GM21367 (cell line): ENCODE data around the gene MYL12A.
A peak's percentile ranks its signal among the peaks of the same experiment; 100 is the strongest.
"Not testable (repeated sequence)": the region's sequence is repeated elsewhere in the genome, so short reads cannot be mapped to it uniquely, and the experiment has no call there.

Experiments
- ATAC-seq: cut with Tn5 transposase; IDR thresholded peaks from one replicate; pipeline ENCODE4 v1.9.1; 2021; ENCODE audit not compliant: unreplicated experiment

The MYL12A gene

DNA sequence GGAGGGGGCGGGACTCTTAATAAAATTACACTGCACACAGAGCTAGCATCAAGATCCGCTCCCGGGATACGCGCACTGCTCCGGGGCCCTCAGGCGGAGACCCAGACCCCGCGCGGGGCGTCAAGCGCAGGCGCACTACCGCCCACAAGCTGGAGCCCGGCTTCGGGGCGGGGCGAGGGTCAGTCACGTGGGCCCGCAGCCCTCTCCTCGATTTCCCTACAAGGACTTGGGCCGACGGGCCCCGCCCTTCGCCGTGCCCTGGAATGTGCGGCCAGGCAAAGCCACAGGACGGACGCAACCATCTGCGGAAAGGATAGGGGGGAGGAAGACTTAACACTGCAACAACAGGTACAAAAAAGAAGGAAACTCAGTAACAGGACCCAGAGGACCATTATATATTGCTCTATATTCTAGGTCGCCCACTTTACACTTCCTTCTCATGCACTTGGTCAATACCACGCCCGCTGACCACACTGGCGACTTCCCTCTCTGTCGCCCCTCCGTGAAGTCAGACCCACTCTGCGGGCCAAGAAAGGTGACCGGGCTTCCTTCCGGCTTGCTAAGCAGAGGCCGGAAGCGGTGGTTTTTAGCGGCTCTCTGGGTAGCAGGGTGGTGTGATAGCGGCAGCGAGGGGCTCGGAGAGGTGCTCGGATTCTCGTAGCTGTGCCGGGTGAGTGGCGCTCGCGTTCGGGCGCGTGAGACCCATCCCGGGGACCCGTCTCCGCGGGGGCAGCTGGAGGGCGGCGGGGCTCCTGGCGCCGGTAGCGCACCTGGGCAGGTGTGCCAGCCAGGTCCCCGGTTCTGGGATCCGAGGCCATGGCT lies at the start of gene MYL12A:
MYL12A (plus strand) TSS at position 562 of the 822 bp plus-strand sequence. CDS start 5,447 bp downstream, outside the sequence.
- ATAC-seq: peak; percentile 75

GRCh38 chr18:3198260-3198860 lies 49.2 kb upstream of the MYL12A start:
- ATAC-seq: not testable (repeated sequence)

DNA sequence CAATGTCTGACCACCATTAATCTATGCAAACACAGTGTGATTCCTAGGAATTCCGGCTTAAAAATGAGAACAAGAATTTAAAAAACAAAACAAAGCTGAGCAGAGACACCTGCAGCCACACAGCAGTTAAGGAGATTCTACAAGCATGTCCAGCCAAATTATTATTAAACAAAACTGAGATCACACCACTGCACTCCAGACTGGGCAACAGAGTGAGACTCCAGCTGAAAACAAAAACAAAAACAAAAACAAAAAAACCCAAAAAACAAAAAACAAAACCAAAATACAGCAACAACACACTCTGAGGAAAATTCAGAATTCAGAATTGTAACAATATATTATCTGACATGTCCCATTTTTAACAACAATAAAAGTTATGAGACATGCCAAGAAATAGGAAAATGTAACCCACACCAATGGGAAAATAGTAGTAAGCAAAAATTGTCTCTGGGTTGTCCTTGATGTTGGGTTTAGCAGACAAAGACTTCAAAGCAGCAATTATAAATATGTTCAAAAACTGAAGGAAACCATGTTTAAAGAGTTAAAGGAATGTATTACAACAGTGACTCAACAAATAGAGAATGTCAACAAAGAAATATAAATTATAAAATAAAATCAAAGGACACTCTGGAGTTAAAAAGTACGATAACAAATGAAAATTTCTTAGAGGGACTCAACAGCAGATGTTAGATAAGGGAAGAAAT lies 47.5 kb upstream of the MYL12A start:
- no peak for ATAC-seq

- no peak for ATAC-seq
Measured at GRCh38 chr18:3205239-3205638, 42.4 kb upstream of the MYL12A start.

GRCh38 chr18:3207565-3207964 lies 40.0 kb upstream of the MYL12A start:
- no peak for ATAC-seq

GRCh38 chr18:3209859-3210569 lies 37.6 kb upstream of the MYL12A start:
- no peak for ATAC-seq

GRCh38 chr18:3211236-3211992 lies 36.2 kb upstream of the MYL12A start:
- no peak for ATAC-seq

DNA sequence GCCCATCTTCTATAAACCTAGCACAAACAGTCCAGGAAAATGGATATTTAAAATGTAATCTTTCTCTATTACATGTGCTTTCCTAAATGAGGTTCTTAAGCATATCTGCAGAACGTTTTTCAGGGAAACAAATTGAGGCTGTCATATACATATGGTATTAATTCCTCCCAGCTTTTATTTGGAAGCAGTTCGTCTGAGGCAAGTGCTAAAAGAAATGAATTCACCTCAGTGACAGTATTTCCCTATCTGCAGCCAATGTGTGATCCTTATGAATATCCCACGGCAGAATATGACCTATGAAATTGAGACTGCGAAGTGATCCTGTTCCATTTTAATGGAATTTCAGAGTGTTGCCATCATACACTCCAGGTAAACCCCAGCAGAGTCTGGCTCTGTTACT lies 34.9 kb upstream of the MYL12A start:
- no peak for ATAC-seq

DNA sequence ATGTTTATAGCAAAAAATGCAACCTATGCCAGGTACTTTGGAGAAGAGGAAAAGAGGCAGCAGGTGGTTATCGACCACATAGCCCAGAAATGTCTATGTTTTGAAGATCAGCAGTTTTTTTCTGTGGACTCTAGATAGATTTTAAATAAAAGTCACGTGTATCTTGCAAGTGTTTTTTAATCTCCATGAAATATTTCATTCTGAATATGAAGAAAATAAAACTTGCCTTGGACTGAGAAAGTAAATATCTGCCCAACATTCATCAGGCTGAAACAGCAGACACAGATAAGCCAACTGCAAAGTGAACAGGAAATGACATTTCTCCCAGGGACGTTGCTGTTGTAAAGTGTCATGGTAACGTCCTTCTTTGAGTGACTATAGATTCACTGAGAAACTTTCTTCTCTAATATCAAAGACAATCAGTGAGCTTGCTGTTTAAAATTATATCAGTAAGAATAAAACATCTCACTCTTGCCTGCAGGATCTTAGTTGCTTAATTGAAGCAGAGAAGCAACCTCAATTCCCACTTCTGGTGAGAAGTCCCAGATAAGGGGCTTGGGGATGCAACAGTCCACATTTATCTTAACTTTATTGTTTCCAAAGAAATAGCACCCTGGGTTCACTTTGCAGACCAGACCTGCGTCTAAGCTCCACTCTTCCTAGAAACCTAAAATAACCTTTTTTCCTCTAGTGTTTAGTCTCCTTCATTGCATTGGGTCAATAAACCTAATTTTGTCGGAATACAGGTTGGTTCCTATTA lies 34.1 kb upstream of the MYL12A start:
- ATAC-seq: no peak

- ATAC-seq: no peak
Measured at GRCh38 chr18:3214855-3215637, 32.6 kb upstream of the MYL12A start.

- no peak for ATAC-seq
Measured at GRCh38 chr18:3216987-3217386, 30.6 kb upstream of the MYL12A start.

DNA sequence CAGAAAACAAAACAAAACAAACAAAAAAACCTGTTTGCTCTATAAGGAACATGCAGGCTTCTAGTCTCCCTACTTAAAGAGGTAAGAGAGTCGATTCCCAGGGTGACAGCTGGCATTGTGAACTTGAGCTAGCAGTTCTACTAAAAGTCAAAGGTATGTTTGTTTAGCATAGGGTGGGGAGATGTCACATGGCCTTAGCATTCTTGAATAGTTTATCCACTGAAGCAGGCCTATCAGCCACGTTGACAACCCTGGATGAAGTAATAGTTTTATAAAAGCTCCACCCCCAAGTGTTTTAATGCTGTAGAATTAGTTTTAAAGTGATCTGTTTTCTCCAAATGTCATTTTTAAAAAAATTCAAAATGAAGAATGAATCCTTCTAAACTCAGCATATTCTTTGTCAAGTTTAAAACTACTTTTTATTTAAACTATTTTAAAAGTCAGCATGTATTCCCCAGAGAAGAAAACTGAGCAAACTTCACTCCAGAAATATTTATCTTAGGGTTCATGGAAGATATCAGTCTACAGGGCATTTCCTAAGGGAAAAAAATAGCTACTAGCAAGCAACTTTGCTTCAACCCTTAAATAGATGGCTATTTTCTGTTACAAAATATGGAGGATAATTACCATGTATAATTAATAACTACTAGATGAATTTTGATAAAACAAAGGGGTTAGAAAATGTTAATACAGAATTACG lies 29.5 kb upstream of the MYL12A start:
- ATAC-seq: no peak

DNA sequence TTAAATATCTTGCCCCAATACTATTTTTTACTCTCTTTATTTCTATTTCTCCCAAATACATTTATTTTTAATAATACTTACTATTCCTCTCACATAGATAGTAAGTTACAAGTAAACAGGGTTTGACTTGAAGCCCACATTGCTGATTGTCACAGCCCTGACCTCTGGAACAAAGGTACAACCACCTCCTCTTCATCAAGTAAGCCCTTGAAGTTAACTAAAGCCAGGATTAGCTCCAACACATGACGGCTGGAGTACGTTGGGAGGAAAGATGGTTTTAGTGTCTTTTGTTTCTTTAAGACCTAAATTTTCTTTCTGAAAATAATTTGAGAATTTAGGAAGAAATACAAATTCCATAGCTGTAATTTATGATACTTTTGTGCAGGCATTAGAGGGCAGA lies 28.8 kb upstream of the MYL12A start:
- ATAC-seq: no peak

DNA sequence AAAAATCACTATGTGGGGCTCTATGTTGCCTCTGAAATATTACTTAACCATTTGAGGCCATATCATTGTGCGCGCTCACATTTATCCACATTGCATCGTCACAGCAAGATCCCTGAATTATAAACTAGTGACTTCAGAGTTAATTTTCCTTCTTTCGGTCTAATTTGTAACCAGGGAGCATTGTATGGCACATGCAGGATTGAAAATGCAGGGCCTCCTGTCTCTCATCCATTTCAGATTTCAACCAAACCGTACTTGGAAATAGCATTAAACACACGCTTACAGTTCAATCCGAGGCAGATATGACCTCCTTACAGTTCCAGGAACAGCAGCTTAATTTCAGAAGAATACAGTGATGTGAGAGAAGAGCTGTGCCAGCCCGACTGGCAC lies 28.4 kb upstream of the MYL12A start:
- no peak for ATAC-seq

DNA sequence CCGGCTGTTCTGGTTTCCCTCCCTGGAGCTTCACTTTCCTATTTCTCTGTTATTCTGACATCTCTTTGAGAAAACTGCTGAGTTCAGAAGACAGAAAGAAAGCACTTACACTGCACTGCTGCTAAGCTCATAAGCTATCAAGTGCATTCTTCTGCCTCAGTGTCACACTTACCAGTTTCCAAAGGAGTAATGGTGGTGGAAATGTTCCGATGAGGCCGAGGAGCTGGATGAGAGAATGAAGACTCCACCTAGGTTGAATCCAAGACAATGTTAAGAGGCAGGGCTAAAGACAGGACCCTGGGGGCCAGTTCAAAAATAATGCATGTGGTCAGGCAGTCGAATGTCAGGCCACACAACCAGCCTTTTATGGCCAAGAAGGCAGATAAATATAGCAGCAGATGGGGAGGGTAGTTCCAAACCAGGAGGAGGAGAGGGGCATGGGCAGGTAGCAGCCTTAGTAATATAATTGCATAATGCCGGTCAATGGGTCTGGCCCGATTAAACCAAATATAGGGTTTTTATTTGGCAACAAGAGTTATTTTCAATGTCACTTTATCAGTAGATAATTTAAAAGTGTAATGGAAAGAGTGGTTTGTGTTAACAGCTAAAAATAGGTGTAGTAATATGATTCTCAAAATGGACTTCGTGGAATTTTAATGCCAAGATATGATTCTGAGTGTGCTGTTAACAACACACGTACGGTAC lies 27.8 kb upstream of the MYL12A start, which contains the start of gene MYOM1:
MYOM1 (minus strand) TSS at position 338 of the 705 bp plus-strand sequence. CDS start 4,745 bp downstream, outside the sequence.
- ATAC-seq: no peak

DNA sequence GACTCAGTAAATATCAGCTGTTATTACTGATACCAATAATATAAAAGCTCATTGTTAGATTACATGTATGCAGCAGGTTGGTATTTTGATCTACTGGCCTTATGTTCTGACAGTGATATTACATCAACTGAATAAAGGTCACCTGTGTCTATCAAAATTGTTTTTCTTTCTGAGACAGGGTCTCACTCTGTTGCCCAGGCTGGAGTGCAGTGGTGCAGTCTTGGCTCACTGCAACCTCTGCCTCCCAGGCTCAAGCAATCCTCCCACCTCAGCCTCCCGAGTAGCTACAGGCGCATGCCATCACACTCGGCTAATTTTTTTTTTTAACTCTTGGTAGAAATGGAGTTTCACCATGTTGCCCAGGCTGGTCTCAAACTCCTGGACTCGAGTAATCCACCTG lies 26.7 kb upstream of the MYL12A start:
- not testable (repeated sequence) for ATAC-seq

DNA sequence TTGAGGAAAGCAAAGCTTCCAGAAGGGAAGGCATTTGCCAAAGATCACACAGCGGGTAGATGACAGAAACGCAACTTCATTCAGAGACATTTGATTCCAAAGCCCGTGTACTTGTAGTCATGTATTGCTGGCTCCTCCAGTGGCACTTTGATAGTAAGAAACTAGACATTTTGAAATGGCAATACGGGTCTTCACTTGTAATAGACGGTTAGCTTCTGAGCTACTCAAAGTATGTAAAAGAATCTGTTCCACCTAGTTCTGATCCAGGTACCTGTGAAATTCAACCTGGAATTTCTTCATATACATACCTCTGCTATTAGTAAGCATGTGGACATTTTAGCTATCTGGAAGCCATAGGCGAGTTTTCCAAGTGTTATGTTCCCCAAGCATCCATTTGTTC lies 26.1 kb upstream of the MYL12A start:
- ATAC-seq: no peak

GRCh38 chr18:3223356-3223755 lies 24.2 kb upstream of the MYL12A start:
- no peak for ATAC-seq
